GM19463 (cell line): ENCODE measurements around the gene FAM83C.

Source experiments
- ATAC-seq: cut with Tn5 transposase; IDR thresholded peaks from one replicate; pipeline ENCODE4 v1.9.1; 2021; ENCODE audit warnings: mild to moderate bottlenecking, moderate library complexity; ENCODE audit not compliant: unreplicated experiment

FAM83C gene

GRCh38 chr20:35238735-35239134, 53.5 kb downstream of the FAM83C start:
- ATAC-seq = no peak

GRCh38 chr20:35238170-35238569, 54.1 kb downstream of the FAM83C start:
- ATAC-seq = no peak

GRCh38 chr20:35237486-35237885, 54.7 kb downstream of the FAM83C start:
- ATAC-seq = no peak

GRCh38 chr20:35235881-35236280, 56.3 kb downstream of the FAM83C start:
- ATAC-seq = no peak
